HG03378 (cell line): ENCODE data around the gene STX1A.
"Not testable (repeated sequence)": the region's sequence is repeated elsewhere in the genome, so short reads cannot be mapped to it uniquely, and the experiment has no call there.

ENCODE experiments used
- ATAC-seq: cut with Tn5 transposase; IDR thresholded peaks from one replicate; pipeline ENCODE4 v1.9.1; 2021; ENCODE audit warnings: mild to moderate bottlenecking, moderate library complexity; ENCODE audit not compliant: unreplicated experiment

STX1A gene

GRCh38 chr7:73736885-73737284, 17.4 kb upstream of the STX1A start:
- ATAC-seq: no peak

GRCh38 chr7:73735528-73735905, 16.0 kb upstream of the STX1A start:
- no peak for ATAC-seq

GRCh38 chr7:73734619-73735527, 15.4 kb upstream of the STX1A start:
- no peak for ATAC-seq

- ATAC-seq: no peak
These were observed 12.9 kb upstream of the STX1A start for GRCh38 chr7:73732397-73732796.

- no peak for ATAC-seq
These were observed 11.0 kb upstream of the STX1A start for GRCh38 chr7:73730485-73730884.

- ATAC-seq: no peak
These were observed 9.1 kb upstream of the STX1A start for GRCh38 chr7:73728551-73728950.

- no peak for ATAC-seq
These were observed 8.5 kb upstream of the STX1A start for GRCh38 chr7:73727952-73728351.

GRCh38 chr7:73726083-73726466, 6.6 kb upstream of the STX1A start:
- no peak for ATAC-seq

- ATAC-seq: no peak
These were observed 4.3 kb upstream of the STX1A start for GRCh38 chr7:73723813-73724212.

- ATAC-seq: no peak
These were observed 3.3 kb upstream of the STX1A start for GRCh38 chr7:73722785-73723184.

GRCh38 chr7:73722182-73722581, 2.7 kb upstream of the STX1A start:
- ATAC-seq: not testable (repeated sequence)

- ATAC-seq: no peak
These were observed 1.9 kb upstream of the STX1A start for GRCh38 chr7:73721377-73721817.

GRCh38 chr7:73720443-73720842, 974 bp upstream of the STX1A start:
- not testable (repeated sequence) for ATAC-seq

GRCh38 chr7:73719806-73720169, 319 bp upstream of the STX1A start:
- ATAC-seq: no peak

GRCh38 chr7:73718438-73718881, 1.0 kb downstream of the STX1A start:
- no peak for ATAC-seq

- peak; percentile 49 for ATAC-seq
These were observed 1.5 kb downstream of the STX1A start for GRCh38 chr7:73717991-73718405.

- no peak for ATAC-seq
These were observed 2.3 kb downstream of the STX1A start for GRCh38 chr7:73717025-73717807.

GRCh38 chr7:73716318-73716890, 3.1 kb downstream of the STX1A start:
- ATAC-seq: no peak

GRCh38 chr7:73715648-73716317, 3.7 kb downstream of the STX1A start:
- ATAC-seq: no peak

- not testable (repeated sequence) for ATAC-seq
These were observed 6.2 kb downstream of the STX1A start for GRCh38 chr7:73713319-73713718.

GRCh38 chr7:73712773-73713172, 6.7 kb downstream of the STX1A start:
- ATAC-seq: no peak
